Omental fat pad (tissue), 4 donors: ENCODE results near the gene CLEC5A. TPM values are rescaled to one million over a fixed set of nuclear protein-coding genes. Genes with fewer than 3 reads are reported as not detected.

Source experiments
- ATAC-seq: fragments of 150-250 bp; one replicate; pipeline ENCODE4 v1.9.1; 2016; ENCODE audit warnings: mild to moderate bottlenecking, moderate library complexity; ENCODE audit not compliant: low FRiP score
- DNase-seq: peaks from one replicate; pipeline ENCODE4 v3.0.0-alpha.2; 2019; ENCODE audit warnings: low spot score
- CTCF ChIP-seq, 3 donors: fragments of 450-650 bp; IDR thresholded peaks; one replicate each; pipeline ENCODE4 v1.5.1; 2016 to 2017; ENCODE audit warnings: antibody characterized with exemption in 3 of 3, mild to moderate bottlenecking in 3 of 3, moderate library complexity in 2 of 3
- total RNA-seq, 4 donors: library from RNA; depleted of rRNA; stranded (reverse); fragments of >200 nt; gene quantifications; one replicate each; pipeline ENCODE4 v1.1.0, GENCODE V29; 2016

The CLEC5A gene
- total RNA-seq, 4 donors from 2014 or later = 0.25 to 1.1 (median 0.53) TPM

GRCh38 chr7:141891336-141891735 is 55.4 kb downstream of the CLEC5A start:
- ATAC-seq = no peak
- TF ChIP-seq CTCF (IDR thresholded peaks at IDR 0.05) = no peak
- no peak for DNase-seq

- DNase-seq (no peak), ATAC-seq (no peak)
- no peak for TF ChIP-seq CTCF (IDR thresholded peaks at IDR 0.05)
These were observed 57.5 kb downstream of the CLEC5A start for GRCh38 chr7:141889321-141889720.

DNA sequence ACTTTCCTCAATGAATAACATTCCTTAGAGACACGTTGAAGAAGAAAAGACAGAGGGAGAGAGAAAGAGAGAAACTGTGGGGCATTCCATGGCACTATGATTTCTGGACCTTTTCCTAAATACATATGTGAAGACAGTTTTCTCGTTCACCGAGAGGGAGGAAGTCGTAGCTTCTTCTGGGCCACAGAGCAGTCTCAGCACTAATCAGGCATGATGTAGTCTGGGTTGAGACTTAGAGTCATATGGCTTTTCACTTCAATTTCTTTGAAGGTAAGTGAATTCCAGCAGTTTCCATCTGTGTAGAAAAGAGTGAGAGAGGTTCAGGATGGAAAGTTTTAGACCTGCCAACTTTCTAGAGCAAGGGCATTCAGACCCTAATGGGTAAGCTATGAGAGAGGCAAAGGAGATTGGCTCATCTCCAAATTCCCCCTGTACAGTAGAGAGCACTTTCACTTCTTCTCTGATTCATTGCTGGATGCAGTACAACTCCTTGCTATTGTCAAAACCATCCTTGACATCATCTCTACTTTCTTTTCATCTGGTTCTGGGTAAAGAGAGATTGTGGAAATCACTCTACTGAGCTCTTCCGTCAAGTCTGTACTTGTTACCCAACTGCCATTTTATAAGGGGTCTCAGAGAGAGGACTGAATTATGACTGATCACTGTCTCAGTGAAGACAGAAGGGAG is 62.1 kb downstream of the CLEC5A start:
- TF ChIP-seq CTCF (IDR thresholded peaks at IDR 0.05) = no peak
- no peak for ATAC-seq
- DNase-seq = no peak

DNA sequence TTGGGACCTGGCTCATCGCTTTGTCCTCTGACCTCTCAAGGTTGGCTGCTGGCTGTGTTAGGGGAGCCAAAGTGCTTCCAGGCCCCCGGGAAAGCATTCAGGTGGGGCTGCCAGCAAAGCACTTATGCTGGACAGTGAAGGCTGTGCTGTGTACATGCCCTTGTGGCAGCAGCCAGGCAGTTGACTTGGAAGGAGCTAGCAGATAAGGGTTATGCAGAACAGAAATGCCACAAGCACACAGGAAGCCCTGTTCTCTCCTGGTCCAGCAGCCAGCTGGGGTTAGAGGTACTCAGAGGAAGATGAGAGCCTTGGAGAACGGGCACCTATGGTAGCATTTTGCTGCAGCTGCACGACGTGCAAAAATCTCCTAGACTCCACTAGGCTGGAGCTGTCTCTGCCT is 65.8 kb downstream of the CLEC5A start:
- no peak for ATAC-seq
- no peak for DNase-seq
- TF ChIP-seq CTCF (IDR thresholded peaks at IDR 0.05) = no peak

DNA sequence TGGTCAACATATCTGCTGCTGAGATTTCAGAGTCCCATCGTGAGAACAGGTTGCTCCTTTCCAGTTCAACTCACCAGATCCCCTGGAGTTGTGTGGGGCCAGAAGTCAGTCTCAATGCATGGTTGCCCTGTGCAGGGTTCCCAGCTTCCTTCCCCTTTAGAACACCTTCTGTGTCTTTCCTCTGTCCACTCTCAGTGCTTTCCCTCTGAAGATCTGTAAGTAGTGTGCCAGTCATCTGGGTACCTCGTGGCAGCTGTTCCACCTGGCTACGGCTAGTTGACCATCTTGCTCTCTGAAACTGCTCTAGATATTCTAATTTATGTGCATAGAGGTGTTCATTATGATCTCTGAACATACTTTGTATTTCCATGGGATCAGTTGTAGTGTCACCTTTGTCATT is 69.4 kb downstream of the CLEC5A start:
- DNase-seq (no peak), ATAC-seq (no peak)
- no peak for TF ChIP-seq CTCF (IDR thresholded peaks at IDR 0.05)

Other genes starting within 250 kb of the CLEC5A start
- gene DENND11, start 244.8 kb downstream of the CLEC5A start, total RNA-seq = 10 to 100 TPM; 12.4 to 28.4 (median 19.6) TPM
- under 1 TPM in 1 of 4 donors, not detected in 3; 0.79 TPM for gene WEE2, start 238.6 kb downstream of the CLEC5A start, total RNA-seq
- 100 to 1,000 TPM in 2 of 4 donors, 10 to 100 TPM in 2; 76.8 to 106 (median 92.0) TPM for gene SSBP1, start 208.6 kb downstream of the CLEC5A start, total RNA-seq
- 1 to 10 TPM in 2 of 4 donors, under 1 TPM in 2; 0.63 to 5.4 (median 1.8) TPM for gene TAS2R3, start 182.9 kb downstream of the CLEC5A start, total RNA-seq
- gene TAS2R4, start 170.3 kb downstream of the CLEC5A start, total RNA-seq = 1 to 10 TPM in 2 of 4 donors, under 1 TPM in 2; 0.84 to 3.6 (median 1.6) TPM
- gene TAS2R5, start 156.8 kb downstream of the CLEC5A start, total RNA-seq = 1 to 10 TPM; 2.0 to 4.9 (median 3.4) TPM
- gene PRSS37, start 105.5 kb downstream of the CLEC5A start, total RNA-seq = not detected
- gene OR9A4, start 30.6 kb downstream of the CLEC5A start, total RNA-seq = under 1 TPM in 1 of 4 donors, not detected in 3; 0.95 TPM
- gene TAS2R38, start 26.8 kb upstream of the CLEC5A start, total RNA-seq = not detected
- 10 to 100 TPM in 1 of 4 donors, 1 to 10 TPM in 1, under 1 TPM in 2; 0.93 to 27.6 (median 1.2) TPM for gene MGAM, start 48.9 kb upstream of the CLEC5A start, total RNA-seq
- gene MGAM2, start 164.7 kb upstream of the CLEC5A start, total RNA-seq = 1 to 10 TPM in 1 of 4 donors, under 1 TPM in 2, not detected in 1; 0.19 to 1.9 (median 0.19) TPM